Astrocyte of the spinal cord (primary cell): ENCODE data around the gene TRIM66.

ENCODE experiments used
- DNase-seq: peaks from one replicate; pipeline ENCODE4 v3.0.0; 2011; ENCODE audit warnings: low read depth, low spot score
- H3K4me3 ChIP-seq: 2 replicates; pipeline ENCODE4 v1.5.1; 2011; ENCODE audit warnings: low read depth, mild to moderate bottlenecking, low read length, moderate library complexity
- in situ Hi-C: cut with HindIII; loops from 2 replicates; pipeline ENCODE4 v1.10.0; 2017; ENCODE audit warnings: low sequenced_read_pairs
- TF ChIP-seq, protein P1 (sequence below): IDR thresholded peaks from 2 replicates; pipeline ENCODE4 v1.5.1; 2012; ENCODE audit warnings: low read depth, mild to moderate bottlenecking, low read length, inconsistent platforms

TRIM66 gene

DNA sequence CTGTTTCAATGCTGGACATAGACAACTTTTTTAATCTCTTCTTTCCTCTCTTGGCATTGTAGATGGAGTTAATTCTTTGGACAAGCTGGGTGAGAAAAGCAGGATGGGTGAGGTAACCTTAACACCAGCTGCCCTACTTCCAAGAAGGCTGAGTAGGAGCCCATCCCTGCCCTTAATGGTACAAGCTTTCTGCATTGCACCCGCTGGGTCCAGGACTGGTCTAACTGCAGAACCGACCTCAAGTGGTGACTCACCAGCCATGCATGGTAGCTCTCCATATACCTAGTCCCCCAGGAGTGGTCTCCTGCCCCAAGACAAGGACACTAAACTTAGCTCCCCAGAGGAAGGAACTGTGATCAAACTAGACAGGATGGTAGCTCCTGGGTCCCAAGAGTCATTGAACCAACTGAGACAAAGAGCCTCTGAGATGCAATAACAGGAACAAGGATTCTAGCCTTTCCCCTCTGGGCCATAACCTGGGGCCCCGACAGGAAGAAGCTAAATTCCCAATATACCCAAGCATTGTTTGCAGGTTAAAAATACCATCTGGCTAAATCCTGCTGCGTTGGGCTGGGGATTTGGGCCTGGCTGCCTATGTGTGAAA, 32.3 kb upstream of the TRIM66 start:
- no peak overlapping the region for H3K4me3 ChIP-seq
- TF ChIP-seq, protein P1, sequence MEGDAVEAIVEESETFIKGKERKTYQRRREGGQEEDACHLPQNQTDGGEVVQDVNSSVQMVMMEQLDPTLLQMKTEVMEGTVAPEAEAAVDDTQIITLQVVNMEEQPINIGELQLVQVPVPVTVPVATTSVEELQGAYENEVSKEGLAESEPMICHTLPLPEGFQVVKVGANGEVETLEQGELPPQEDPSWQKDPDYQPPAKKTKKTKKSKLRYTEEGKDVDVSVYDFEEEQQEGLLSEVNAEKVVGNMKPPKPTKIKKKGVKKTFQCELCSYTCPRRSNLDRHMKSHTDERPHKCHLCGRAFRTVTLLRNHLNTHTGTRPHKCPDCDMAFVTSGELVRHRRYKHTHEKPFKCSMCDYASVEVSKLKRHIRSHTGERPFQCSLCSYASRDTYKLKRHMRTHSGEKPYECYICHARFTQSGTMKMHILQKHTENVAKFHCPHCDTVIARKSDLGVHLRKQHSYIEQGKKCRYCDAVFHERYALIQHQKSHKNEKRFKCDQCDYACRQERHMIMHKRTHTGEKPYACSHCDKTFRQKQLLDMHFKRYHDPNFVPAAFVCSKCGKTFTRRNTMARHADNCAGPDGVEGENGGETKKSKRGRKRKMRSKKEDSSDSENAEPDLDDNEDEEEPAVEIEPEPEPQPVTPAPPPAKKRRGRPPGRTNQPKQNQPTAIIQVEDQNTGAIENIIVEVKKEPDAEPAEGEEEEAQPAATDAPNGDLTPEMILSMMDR, result no peak
- in situ Hi-C loops, result no loop called here
- DNase-seq, result no peak

DNA sequence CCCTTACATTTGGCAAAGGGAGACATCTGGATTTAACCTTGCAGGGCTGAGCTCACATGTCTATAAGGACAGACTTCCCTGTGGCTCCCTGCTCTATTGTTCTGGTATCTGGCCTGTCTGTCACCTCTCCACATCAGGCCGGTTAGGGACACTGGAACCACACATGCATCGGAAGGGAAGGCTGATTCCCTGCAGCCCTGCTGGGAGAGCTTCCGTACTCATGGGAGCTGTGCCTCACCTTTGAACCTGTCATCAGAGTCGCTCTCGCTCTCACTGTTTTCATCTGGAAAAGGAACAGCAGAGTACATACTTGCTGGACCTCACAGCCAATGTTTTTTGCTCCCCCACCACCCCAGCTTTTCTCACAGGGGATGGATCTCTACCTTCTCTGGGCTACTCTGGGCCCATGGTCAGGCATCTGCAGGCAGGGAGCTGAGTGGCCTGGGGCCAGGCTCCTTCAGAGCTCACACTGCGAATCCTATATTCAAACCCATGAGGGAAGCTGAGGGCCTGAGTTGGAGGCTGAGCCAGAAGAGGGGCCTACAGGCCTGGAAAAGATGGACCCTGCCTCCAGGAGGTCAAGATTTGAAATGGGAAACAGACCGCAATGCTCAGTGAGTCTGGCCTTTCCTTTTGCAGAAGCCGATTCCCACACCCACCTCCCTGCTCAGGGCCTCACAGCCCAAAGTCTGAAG, 31.4 kb upstream of the TRIM66 start:
- in situ Hi-C loops, result no loop called here
- DNase-seq, result no peak
- TF ChIP-seq, protein P1, result no peak
- H3K4me3 ChIP-seq, result no peak overlapping the region

DNA sequence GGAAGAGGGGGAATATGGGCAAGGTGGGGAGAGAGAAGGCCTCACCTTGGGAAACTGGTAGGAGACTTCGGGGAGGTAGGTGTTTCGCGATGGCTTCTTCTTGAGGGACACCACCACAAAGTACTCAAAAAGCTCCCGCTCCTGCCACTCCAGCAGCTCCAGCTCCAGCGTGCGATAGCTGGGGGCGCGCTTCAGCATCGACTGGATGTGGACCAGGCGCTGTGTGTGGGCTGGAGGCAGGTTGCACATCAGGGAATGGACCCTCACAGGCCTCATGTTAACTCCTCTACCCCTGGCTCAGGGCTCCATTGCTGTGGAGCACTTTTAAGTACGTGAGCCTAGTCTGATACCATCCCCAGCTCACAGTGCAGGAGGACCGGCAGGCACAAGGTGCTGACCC, 30.0 kb upstream of the TRIM66 start:
- TF ChIP-seq, protein P1, result no peak
- no peak overlapping the region for H3K4me3 ChIP-seq
- no peak for DNase-seq
- in situ Hi-C loops, result no loop called here

DNA sequence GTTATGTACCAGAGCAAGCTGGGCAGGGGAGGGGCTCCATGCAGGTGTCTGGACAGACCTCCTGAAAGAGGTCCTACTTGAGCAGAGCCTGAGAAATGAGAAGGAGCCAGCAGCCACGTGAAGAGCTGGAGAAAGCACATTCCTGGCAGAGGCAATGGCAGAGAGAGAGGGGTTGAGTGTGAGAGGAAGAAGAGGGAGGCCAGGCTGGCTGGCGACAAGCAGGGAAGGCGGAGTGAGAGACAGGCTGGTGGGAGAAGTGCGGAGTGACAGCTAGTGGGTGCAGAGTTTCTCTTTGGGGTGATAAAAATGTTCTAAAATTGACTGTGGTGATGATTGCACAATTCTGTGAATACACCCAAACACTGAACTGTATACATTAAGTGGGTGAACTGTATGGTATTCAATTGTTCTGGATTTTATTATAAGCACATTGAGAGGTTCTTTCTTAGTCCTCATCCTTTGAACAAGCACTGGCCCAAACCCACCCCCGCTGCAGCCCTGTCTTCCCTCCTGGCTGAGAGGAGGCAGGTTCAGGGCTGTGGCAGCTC, 29.5 kb upstream of the TRIM66 start:
- TF ChIP-seq, protein P1, result no peak
- DNase-seq, result no peak
- in situ Hi-C loops, result no loop called here
- no peak overlapping the region for H3K4me3 ChIP-seq

DNA sequence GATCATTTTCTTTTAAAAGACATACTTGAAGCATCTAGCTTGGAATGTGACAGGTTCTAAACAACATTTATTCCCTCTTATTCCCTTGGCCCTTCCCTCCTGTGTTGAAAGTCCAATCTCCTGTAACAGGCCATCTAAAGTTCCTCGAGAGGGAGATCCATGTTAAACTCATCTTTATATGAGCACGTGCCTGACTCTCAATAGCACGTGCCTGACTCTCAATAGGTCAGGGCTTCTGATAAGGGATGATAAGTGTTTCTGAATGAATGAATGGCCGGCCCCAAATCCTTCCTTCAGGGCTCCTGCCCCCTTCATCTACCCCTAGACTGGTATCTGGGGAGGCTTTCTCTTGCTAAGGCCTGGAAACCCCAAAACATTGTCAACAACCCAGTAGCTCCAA, 27.3 kb upstream of the TRIM66 start:
- TF ChIP-seq, protein P1, result no peak
- no peak overlapping the region for H3K4me3 ChIP-seq
- in situ Hi-C loops, result no loop called here
- no peak for DNase-seq

DNA sequence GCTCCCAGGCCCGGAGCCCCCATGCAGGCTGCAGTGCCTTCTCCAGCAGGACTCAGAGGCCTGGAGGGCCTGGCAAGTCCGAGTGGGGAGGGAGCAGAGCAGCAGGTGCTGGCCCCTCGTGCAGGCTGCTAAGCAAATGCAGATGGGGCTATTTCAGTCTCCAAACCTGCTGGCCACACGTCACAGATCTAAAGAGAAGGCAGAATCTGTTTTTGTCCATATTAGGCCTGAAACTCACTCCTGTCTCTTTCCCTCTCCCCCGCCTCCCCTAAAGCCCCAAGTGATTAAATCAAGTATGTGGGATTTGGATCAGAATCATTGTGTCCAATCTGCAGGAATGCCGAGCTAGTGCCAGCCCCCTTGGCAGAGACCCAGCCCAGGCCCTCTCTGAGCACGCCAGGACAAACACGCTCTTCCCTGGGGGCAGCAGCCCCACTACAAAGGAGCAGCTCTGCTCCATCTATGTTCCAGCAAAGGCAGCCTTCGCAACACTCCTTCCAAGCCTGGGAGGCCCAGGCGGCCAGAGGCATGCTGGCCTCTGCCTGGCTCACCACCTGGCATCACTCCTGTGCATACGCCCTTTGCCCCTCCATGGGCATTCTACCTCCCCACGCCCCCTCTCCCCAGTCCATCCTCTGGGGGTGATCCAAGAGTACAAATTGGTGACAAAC, 26.7 kb upstream of the TRIM66 start:
- no peak overlapping the region for H3K4me3 ChIP-seq
- in situ Hi-C loops, result no loop called here
- TF ChIP-seq, protein P1, result no peak
- peak; percentile 88 for DNase-seq
